Measurements from ENCODE around the gene ANKRD17. TPM values are rescaled to one million over a fixed set of nuclear protein-coding genes. Genes with fewer than 3 reads are reported as not detected.
A peak's percentile ranks its signal among the peaks of the same experiment; 100 is the strongest.

Gene ANKRD17
- total and polyA plus RNA-seq, 9 of the 15 experiments (the other 6 are each of a cell fraction or from before 2014, with no cell fraction given), result 25.5 to 86.9 (median 52.2) TPM

- TF ChIP-seq FOXP1 (CRISPR knock-in tag; IDR thresholded peaks at IDR 0.05), result no peak
- TF ChIP-seq CHCHD3 (CRISPR knock-in tag; IDR thresholded peaks at IDR 0.05), result no peak
- no peak for TF ChIP-seq SETDB1 (IDR thresholded peaks at IDR 0.05; ENCODE audit: low read length)
- TF ChIP-seq HNRNPLL (IDR thresholded peaks at IDR 0.05; ENCODE audit: low read depth, low read length, poor library complexity, severe bottlenecking), result no peak
- TF ChIP-seq SLC30A9 (CRISPR knock-in tag; IDR thresholded peaks at IDR 0.05), result no peak
- TF ChIP-seq BHLHE40 (IDR thresholded peaks at IDR 0.05; ENCODE audit: low read length), result peak; percentile 88
- no peak for TF ChIP-seq MLX (CRISPR knock-in tag; conservative IDR thresholded peaks at IDR 0.05)
- TF ChIP-seq RBBP5 (IDR thresholded peaks at IDR 0.05; ENCODE audit: borderline replicate concordance, insufficient read depth, low read length, poor library complexity, severe bottlenecking), result no peak
- no peak for TF ChIP-seq USF2 (CRISPR knock-in tag; IDR thresholded peaks at IDR 0.05)
- peak; percentile 88; the same call in 1 of the 2 replicates for TF ChIP-seq TOE1 (IDR thresholded peaks at IDR 0.05; ENCODE audit: borderline replicate concordance)
- TF ChIP-seq TOE1 (CRISPR knock-in tag; IDR thresholded peaks at IDR 0.05; ENCODE audit: borderline replicate concordance, low read depth), result no peak
- no peak for TF ChIP-seq HDAC6 (IDR thresholded peaks at IDR 0.05; ENCODE audit: low read depth, low read length)
- TF ChIP-seq SFPQ (IDR thresholded peaks at IDR 0.05; ENCODE audit: low read depth, low read length), result no peak
- no peak for TF ChIP-seq EGR1 (conservative IDR thresholded peaks at IDR 0.05)
- TF ChIP-seq GATA2 (CRISPR knock-in tag; IDR thresholded peaks at IDR 0.05), result peak; percentile 43; the same call in 1 of the 2 replicates
- TF ChIP-seq ZNF639 (CRISPR knock-in tag; conservative IDR thresholded peaks at IDR 0.05 in 1 of 2, IDR thresholded peaks at IDR 0.05 in 1 of 2), result no peak; a peak in 1 of 4 replicates
- no peak for TF ChIP-seq ZNF253 (CRISPR knock-in tag; conservative IDR thresholded peaks at IDR 0.05)
- TF ChIP-seq RFX1 (IDR thresholded peaks at IDR 0.05), result no peak
- no peak for TF ChIP-seq RFX7 (CRISPR knock-in tag; IDR thresholded peaks at IDR 0.05)
- TF ChIP-seq GABPB2 (CRISPR knock-in tag; conservative IDR thresholded peaks at IDR 0.05), result no peak
- TF ChIP-seq CTBP1 (IDR thresholded peaks at IDR 0.05; ENCODE audit: borderline replicate concordance), result no peak; the same call in 1 of the 2 replicates
- TF ChIP-seq TRIM28 (IDR thresholded peaks at IDR 0.05), result no peak
- TF ChIP-seq RBM39 (optimal IDR thresholded peaks at IDR 0.05; ENCODE audit: low read depth, low read length), result no peak
- TF ChIP-seq BRF1 (IDR thresholded peaks at IDR 0.05; ENCODE audit: borderline replicate concordance, extremely low read depth, insufficient read length), result no peak
Measured at GRCh38 chr4:73222466-73223257, 35.9 kb downstream of the ANKRD17 start (continued).
